Measurements from ENCODE around the gene SNRNP200.
"Not testable (repeated sequence)": the region's sequence is repeated elsewhere in the genome, so short reads cannot be mapped to it uniquely, and the experiment has no call there.

Gene SNRNP200

GRCh38 chr2:96274355-96275056, 30.8 kb downstream of the SNRNP200 start:
- no peak for DNase-seq (ENCODE audit: low spot score)

- DNase-seq (ENCODE audit: low spot score), result no peak
These were observed 31.6 kb downstream of the SNRNP200 start for GRCh38 chr2:96273763-96274162.

- DNase-seq (ENCODE audit: low spot score), result no peak
These were observed 33.4 kb downstream of the SNRNP200 start for GRCh38 chr2:96271995-96272394.

DNA sequence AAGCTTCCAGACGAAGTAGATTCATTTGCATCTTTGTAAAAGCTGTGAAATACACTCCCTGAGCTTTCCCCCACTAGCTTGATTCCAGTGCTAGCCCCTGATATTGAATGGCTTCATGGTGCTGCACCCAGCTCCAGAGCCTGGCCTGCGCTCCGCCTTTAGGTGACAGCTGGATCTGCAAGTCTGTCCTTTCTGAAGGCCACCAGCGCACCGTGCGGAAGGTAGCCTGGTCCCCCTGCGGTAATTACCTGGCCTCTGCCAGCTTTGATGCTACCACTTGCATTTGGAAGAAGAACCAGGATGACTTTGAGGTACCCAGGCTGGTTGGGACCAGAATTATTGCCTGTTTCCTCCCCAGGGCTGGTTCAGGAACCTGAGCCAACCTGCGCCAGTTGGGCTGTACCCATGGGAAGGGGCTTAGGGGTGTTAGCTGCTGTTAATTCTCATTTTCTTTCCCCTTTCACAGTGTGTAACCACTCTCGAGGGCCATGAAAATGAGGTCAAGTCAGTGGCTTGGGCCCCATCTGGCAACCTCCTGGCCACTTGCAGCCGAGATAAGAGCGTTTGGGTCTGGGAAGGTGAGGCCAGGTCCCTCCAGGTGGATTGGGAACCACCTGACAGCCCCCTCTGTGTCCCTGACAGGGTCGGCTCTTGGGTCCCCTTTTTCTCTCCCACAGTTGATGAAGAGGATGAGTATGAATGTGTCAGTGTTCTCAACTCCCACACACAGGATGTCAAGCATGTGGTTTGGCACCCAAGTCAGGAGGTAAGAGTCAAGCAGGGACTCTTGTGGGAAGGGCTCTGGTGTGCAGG, 38.0 kb downstream of the SNRNP200 start:
- DNase-seq (ENCODE audit: low spot score), result no peak

DNA sequence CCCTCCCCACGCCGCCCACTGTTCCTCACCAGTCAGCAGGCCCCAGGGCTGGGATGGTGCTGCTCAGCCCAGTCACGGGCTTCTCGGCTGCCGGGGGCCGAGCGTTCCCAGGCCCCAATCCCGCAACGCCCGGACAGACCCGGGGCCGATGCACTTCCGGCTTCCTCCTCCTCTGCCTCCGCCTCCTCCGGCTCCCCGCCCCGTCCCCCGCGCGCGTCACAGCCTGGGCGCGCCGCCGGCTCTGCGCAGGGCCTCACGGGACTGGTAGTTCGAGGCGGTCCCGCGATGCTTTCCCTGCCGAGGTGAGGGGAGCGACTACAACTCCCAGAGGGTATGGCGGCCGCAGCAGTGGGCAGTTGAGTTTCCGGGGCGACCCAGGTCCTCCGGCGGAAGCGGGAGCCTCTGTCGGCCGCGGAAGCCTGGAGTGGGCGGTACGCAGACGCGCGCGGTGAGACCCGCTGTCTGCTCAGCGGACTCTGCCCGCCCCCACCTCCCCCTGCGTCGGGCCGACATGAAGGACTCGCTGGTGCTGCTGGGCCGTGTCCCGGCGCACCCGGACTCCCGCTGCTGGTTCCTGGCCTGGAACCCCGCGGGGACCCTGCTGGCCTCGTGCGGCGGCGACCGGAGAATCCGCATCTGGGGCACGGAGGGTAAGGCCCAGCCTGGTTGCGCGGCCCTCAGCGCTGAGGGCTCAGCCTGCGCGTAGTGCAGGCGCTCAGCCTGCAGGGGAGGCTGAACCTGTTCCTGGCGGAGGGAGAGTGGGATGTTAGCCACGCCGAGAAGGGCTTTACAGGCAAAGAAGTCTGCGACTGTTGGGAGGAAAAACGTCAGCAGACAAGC, 39.3 kb downstream of the SNRNP200 start, which contains the start of the genes CIAO1 and TMEM127:
CIAO1 (plus strand) TSS at position 386 of the 840 bp plus-strand sequence; CDS start at position 512, 126 bp downstream.
TMEM127 (minus strand) TSS at position 158 of the 840 bp plus-strand sequence. CDS start 616 bp downstream, outside the sequence.
- DNase-seq (ENCODE audit: low spot score), result peak; percentile 98

GRCh38 chr2:96265349-96265839, 40.0 kb downstream of the SNRNP200 start:
- peak; percentile 49 for DNase-seq (ENCODE audit: low spot score)

- DNase-seq (ENCODE audit: low spot score), result no peak
These were observed 40.5 kb downstream of the SNRNP200 start for GRCh38 chr2:96264656-96265348.

GRCh38 chr2:96264086-96264485, 41.3 kb downstream of the SNRNP200 start:
- no peak for DNase-seq (ENCODE audit: low spot score)

- DNase-seq (ENCODE audit: low spot score), result no peak
These were observed 43.0 kb downstream of the SNRNP200 start for GRCh38 chr2:96262306-96262705.

DNA sequence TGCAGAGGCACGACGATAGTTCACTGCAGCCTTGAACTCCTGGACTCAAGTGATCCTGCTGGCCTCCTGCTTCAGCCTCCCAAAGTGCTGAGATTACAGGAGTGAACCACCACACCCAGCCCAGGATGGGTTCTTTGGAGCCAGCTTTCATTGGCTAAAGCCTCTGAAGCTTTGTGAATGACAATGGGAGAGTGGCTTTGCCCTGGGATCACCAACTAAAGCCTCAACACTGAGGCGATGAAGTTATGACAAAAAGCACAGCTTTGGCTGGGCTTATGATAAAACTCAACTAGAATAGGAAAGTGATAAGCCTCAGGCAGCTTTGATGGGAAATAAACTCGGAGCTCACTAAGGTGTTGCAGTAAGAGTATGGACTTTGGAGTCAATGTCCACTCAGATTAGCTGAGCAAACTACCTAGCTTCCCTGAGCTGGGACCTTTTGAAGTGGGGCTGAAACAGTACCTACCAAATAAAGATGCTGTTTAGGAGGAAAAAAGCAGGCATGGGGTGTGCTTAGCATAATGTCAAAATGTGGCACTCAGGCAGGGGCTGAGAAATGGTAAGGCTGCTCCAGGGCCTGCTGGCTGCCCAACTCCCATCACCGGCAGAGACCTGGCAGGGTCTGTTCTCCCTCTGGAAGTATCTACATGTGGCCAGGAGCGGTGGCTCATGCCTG, 43.9 kb downstream of the SNRNP200 start:
- DNase-seq (ENCODE audit: low spot score), result no peak

- DNase-seq (ENCODE audit: low spot score), result no peak
These were observed 44.7 kb downstream of the SNRNP200 start for GRCh38 chr2:96260387-96261260.

GRCh38 chr2:96259497-96259921, 45.8 kb downstream of the SNRNP200 start:
- DNase-seq (ENCODE audit: low spot score), result no peak

- no peak for DNase-seq (ENCODE audit: low spot score)
These were observed 47.0 kb downstream of the SNRNP200 start for GRCh38 chr2:96258166-96259022.

GRCh38 chr2:96257744-96258143, 47.6 kb downstream of the SNRNP200 start:
- not testable (repeated sequence) for DNase-seq (ENCODE audit: low spot score)

GRCh38 chr2:96256611-96257113, 48.7 kb downstream of the SNRNP200 start:
- DNase-seq (ENCODE audit: low spot score), result no peak

GRCh38 chr2:96254571-96254970, 50.8 kb downstream of the SNRNP200 start:
- no peak for DNase-seq (ENCODE audit: low spot score)

- DNase-seq (ENCODE audit: low spot score), result no peak
These were observed 52.3 kb downstream of the SNRNP200 start for GRCh38 chr2:96253006-96253405.

- DNase-seq (ENCODE audit: low spot score), result no peak
These were observed 52.8 kb downstream of the SNRNP200 start for GRCh38 chr2:96252526-96252925.
